Common myeloid progenitor, CD34-positive (primary cell): ENCODE results near the gene SH2D3C.
A peak's percentile ranks its signal among the peaks of the same experiment; 100 is the strongest.

ENCODE experiments used
- CTCF ChIA-PET: fragments of 350-600 bp; sonication (Branson Sonifier 250); formaldehyde crosslinking; loops from one replicate; lab custom pipeline; 2021; ENCODE audit warnings: antibody characterized with exemption; lab: Charles Lee
- POLR2A ChIA-PET: fragments of 350-600 bp; sonication (Branson Sonifier 250); formaldehyde crosslinking; loops from one replicate; lab custom pipeline; 2021; ENCODE audit warnings: antibody characterized with exemption; lab: Charles Lee
- DNase-seq, 3 donors: peaks; one replicate each; pipeline versions ENCODE4 v3.0.0 to v3.0.0-alpha.2; 2013
- H3K27ac ChIP-seq, 2 experiments: 1 replicate in 1 of 2; 2 replicates in 1 of 2; pipeline ENCODE4 v1.7.0; 2013; ENCODE audit warnings: inconsistent platforms in 2 of 2, low read length in 2 of 2, mild to moderate bottlenecking in 2 of 2, low read depth in 1 of 2, moderate library complexity in 1 of 2; ENCODE audit not compliant: severe bottlenecking in 2 of 2, insufficient read depth in 1 of 2, poor library complexity in 1 of 2
- H3K27me3 ChIP-seq, 5 experiments: replicated peaks in 2 of 5; 1 replicate in 3 of 5; 2 replicates in 2 of 5; pipeline versions ENCODE4 v1.6.1 to v1.7.0; 2013; ENCODE audit warnings: low read length in 4 of 5, mild to moderate bottlenecking in 2 of 5, moderate library complexity in 2 of 5, inconsistent platforms in 1 of 5; ENCODE audit not compliant: insufficient read depth in 5 of 5, control insufficient read depth in 4 of 5
- H3K36me3 ChIP-seq, 4 experiments: 1 replicate in 2 of 4; 2 replicates in 2 of 4; pipeline versions ENCODE4 v1.6.1 to v1.7.0; 2013; ENCODE audit warnings: low read length in 3 of 4, control low read depth in 1 of 4, mild to moderate bottlenecking in 1 of 4; ENCODE audit not compliant: control insufficient read depth in 4 of 4, insufficient read depth in 4 of 4
- H3K4me1 ChIP-seq, 4 experiments: 1 replicate in 3 of 4; 2 replicates in 1 of 4; pipeline versions ENCODE4 v1.6.1 to v1.7.1; 2013; ENCODE audit warnings: low read length in 3 of 4, mild to moderate bottlenecking in 3 of 4, control low read depth in 1 of 4, inconsistent platforms in 1 of 4, moderate library complexity in 1 of 4; ENCODE audit not compliant: control insufficient read depth in 4 of 4, insufficient read depth in 4 of 4; ENCODE audit errors: control extremely low read depth in 1 of 4
- H3K4me3 ChIP-seq, 7 experiments: 1 replicate in 4 of 7; 2 replicates in 3 of 7; pipeline versions ENCODE4 v1.5.1 to v1.7.0; 2013; ENCODE audit warnings: mild to moderate bottlenecking in 7 of 7, low read length in 6 of 7, moderate library complexity in 6 of 7, inconsistent platforms in 2 of 7, low read depth in 2 of 7, control low read depth in 1 of 7; ENCODE audit not compliant: insufficient read depth in 4 of 7, control insufficient read depth in 1 of 7; ENCODE audit errors: extremely low read depth in 1 of 7
- H3K9me3 ChIP-seq, 5 experiments: 1 replicate in 4 of 5; 2 replicates in 1 of 5; pipeline versions ENCODE4 v1.6.1 to v1.7.1; 2013; ENCODE audit warnings: low read length in 4 of 5, mild to moderate bottlenecking in 2 of 5, inconsistent platforms in 1 of 5, low read depth in 1 of 5, moderate library complexity in 1 of 5; ENCODE audit not compliant: control insufficient read depth in 4 of 5, insufficient read depth in 2 of 5; ENCODE audit errors: control extremely low read depth in 1 of 5
- WGBS: methylation state at CpG from one replicate; pipeline ENCODE4 v1.1.5; 2013; ENCODE audit not compliant: insufficient coverage; 5-methylcytosine and 5-hydroxymethylcytosine counted together

SH2D3C gene

DNA sequence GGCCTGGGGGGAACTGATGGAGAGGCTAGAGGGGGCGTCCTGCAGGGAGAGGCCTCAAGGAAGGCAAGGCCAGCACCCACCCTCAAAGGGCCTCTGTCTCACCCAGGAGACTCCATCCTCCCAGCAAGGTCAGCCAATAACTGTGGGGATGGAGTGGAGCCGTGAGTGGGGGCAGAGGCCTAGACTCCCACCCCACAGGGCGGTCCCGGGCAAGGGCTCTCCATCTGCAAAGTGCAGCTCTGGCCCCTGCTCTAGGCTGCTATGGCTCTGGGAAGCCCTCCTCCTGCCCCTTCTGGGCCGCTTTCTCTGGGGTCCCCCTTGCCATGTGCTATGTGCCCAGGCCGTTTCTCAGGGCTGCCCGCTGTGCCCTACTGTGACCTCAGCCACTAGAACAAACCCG is 38.3 kb upstream of the SH2D3C start:
- H3K4me3 ChIP-seq = no peak overlapping the region
- H3K4me1 ChIP-seq = no peaks in the 10 kb centered on the region
- WGBS = 100% methylated on average over 5 of the region's 8 CpGs
- CTCF ChIA-PET = interaction anchor here (1.3 to 2.2 kb wide), 2 partner anchors 50 to 52 kb away, joined by 3 to 10 read pairs; no protein-coding TSS in a partner anchor
- no peaks in the 10 kb centered on the region for H3K27me3 ChIP-seq
- peaks cover 0 to 84% (median 62%) of the 10 kb centered on the region in 4 experiments for H3K36me3 ChIP-seq
- POLR2A ChIA-PET = no interaction called here
- H3K9me3 ChIP-seq = no peaks in the 10 kb centered on the region
- no peak overlapping the region for H3K27ac ChIP-seq
- no peak for DNase-seq

GRCh38 chr9:127816362-127816725 is 37.9 kb upstream of the SH2D3C start:
- Histone ChIP-seq H3K36me3 (peaks cover 0 to 87% (median 63%) of the 10 kb centered on the region in 4 experiments), H3K4me1 (no peaks in the 10 kb centered on the region), H3K27me3 (no peaks in the 10 kb centered on the region), H3K27ac (no peak overlapping the region), H3K9me3 (no peaks in the 10 kb centered on the region), H3K4me3 (no peak overlapping the region)
- 95% methylated on average over 2 of the region's 3 CpGs for WGBS
- DNase-seq = no peak
- ChIA-PET POLR2A (no interaction called here), CTCF (no interaction called here)

DNA sequence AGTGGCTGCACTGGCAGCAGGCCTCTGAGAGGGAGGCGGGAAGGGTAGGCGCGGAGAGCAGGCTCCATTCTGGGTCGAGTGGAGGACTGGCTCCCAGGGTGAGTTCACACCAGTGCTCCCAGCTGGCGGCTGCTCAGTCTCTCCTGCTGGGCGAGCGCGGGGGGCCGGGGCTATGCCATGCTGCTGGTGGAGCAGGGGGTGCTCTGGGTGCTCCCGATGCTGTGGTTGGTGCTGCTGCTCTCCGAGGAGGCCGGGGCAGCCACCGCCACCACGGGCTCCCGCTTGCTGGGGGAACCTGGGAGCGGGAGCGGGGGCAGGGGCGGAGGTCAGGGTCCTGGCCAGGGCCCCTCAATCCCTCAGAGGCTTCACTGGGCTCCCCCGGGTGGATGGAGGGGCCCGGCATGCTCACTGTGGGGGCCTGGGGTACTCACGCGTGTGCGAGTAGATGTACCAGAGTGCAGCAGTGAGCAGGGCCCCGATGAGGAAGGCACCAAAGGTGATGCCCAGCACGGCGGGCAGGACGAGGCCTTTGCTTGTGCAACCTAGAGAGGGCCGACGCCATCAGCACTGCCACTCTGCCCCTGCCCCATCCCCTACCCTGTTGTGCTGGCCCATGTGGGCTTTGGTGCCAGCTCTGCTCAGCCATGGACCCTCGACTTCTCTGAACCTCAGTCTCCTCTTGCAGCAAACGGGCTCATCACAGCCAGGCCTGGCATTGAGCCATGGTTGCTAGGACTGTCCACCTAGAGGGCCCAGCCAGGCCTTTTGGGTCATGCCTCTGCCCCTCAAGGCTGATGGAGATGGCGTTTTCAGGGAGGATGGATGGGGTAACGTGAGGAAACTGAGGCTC is 37.3 kb upstream of the SH2D3C start:
- POLR2A ChIA-PET = no interaction called here
- H3K4me1 ChIP-seq = no peaks in the 10 kb centered on the region
- no peak overlapping the region for H3K4me3 ChIP-seq
- no peak for DNase-seq
- peak overlapping the region in 1 of 2 experiments; percentile 43 for H3K27ac ChIP-seq
- peaks cover 0 to 83% (median 64%) of the 10 kb centered on the region in 4 experiments for H3K36me3 ChIP-seq
- CTCF ChIA-PET = no interaction called here
- no peaks in the 10 kb centered on the region for H3K27me3 ChIP-seq
- H3K9me3 ChIP-seq = no peaks in the 10 kb centered on the region
- WGBS = 97% methylated on average over 28 of the region's 33 CpGs

GRCh38 chr9:127814619-127815511 is 36.4 kb upstream of the SH2D3C start:
- ChIA-PET CTCF (no interaction called here), POLR2A (no interaction called here)
- Histone ChIP-seq H3K9me3 (no peaks in the 10 kb centered on the region), H3K27ac (peak overlapping the region in 1 of 2 experiments; percentile 43), H3K4me3 (no peak overlapping the region), H3K27me3 (no peaks in the 10 kb centered on the region), H3K36me3 (peaks cover 0 to 89% (median 71%) of the 10 kb centered on the region in 4 experiments), H3K4me1 (no peaks in the 10 kb centered on the region)
- 94% methylated on average over 10 of the region's 11 CpGs for WGBS
- no peak for DNase-seq

DNA sequence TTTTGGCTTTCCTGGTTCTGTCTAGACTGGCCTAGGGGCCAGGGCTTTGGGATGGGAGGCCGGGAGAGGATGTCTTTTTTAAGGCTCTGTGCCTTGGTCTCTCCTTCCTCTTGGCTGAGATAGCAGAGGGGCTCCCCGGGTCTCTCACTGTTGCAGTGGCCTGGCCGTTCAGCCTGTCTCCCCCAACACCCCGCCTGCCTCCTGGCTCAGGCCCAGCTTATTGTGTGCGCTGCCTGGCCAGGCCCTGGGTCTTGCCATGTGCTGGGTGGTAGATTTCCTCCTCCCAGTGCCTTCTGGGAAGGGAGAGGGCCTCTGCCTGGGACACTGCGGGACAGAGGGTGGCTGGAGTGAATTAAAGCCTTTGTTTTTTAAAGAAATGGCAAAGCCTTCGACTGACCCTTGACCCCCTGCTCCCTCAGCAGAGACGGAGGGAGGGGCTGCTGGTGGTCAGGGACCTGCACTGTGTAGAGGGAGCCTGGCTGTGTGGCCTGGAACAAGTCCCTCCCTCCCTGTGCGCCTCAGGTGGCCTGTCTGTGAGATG is 35.3 kb upstream of the SH2D3C start:
- POLR2A ChIA-PET = no interaction called here
- H3K27ac ChIP-seq = no peak overlapping the region
- H3K4me1 ChIP-seq = peaks cover 0 to 3% (median 0%) of the 10 kb centered on the region in 4 experiments
- H3K9me3 ChIP-seq = no peaks in the 10 kb centered on the region
- CTCF ChIA-PET = no interaction called here
- WGBS = 100% methylated on average over 6 of the region's 9 CpGs
- peaks cover 0 to 90% (median 68%) of the 10 kb centered on the region in 4 experiments for H3K36me3 ChIP-seq
- no peak for DNase-seq
- no peaks in the 10 kb centered on the region for H3K27me3 ChIP-seq
- no peak overlapping the region for H3K4me3 ChIP-seq

DNA sequence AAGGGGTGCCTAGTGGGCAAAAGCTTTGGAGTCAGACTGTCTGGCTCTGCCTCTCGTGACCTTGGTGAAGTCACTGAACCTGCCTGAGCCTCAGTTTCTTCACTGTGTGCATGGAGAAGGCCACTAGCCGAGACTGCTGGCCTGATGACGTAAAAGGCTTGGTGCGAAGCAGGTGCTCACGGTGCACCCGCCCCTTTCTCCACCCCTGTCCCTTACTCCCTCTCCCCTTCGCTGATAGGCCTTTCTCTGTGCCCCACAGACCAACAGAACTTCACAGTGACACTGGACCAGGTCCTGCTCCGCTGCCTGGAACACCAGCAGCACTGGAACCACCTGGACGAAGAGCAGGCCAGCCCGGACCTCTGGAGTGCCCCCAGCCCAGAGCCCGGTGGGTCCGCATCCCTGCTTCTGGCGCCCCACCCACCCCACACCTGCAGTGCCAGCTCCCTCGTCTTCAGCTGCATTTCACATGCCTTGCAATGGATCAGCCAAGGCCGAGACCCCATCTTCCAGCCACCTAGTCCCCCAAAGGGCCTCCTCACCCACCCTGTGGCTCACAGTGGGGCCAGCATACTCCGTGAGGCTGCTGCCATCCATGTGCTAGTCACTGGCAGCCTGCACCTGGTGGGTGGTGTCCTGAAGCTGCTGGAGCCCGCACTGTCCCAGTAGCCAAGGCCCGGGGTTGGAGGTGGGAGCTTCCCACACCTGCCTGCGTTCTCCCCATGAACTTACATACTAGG is 34.6 kb upstream of the SH2D3C start:
- Histone ChIP-seq H3K4me3 (no peak overlapping the region), H3K27ac (no peak overlapping the region), H3K4me1 (peaks cover 0 to 3% (median 0%) of the 10 kb centered on the region in 4 experiments), H3K9me3 (no peaks in the 10 kb centered on the region), H3K36me3 (peaks cover under 1 to 91% (median 67%) of the 10 kb centered on the region in 4 experiments), H3K27me3 (no peaks in the 10 kb centered on the region)
- 98% methylated on average over 19 of the region's 19 CpGs for WGBS
- POLR2A ChIA-PET = no interaction called here
- CTCF ChIA-PET = interaction anchor here (1.4 kb wide), 1 partner anchor 26 kb away, joined by 4 read pairs; no protein-coding TSS in a partner anchor
- DNase-seq = no peak
